Mammary epithelial cell (primary cell): Measurements from ENCODE around the gene STX12.
"Not testable (repeated sequence)": the region's sequence is repeated elsewhere in the genome, so short reads cannot be mapped to it uniquely, and the experiment has no call there.

Source experiments
- EZH2 ChIP-seq: IDR thresholded peaks from 2 replicates; pipeline ENCODE4 v1.6.1; 2012; ENCODE audit warnings: low read length, inconsistent platforms, borderline replicate concordance
- TF ChIP-seq, protein P1 (sequence below), 2 donors: IDR thresholded peaks in 1 of 2; conservative IDR thresholded peaks in 1 of 2; 2 replicates each; pipeline ENCODE4 v1.5.1; 2011 to 2012; ENCODE audit warnings: inconsistent platforms in 2 of 2, low read length in 2 of 2, mild to moderate bottlenecking in 2 of 2, control low read depth in 1 of 2, low read depth in 1 of 2; ENCODE audit not compliant: insufficient read depth in 1 of 2; ENCODE audit errors: extremely low read depth in 1 of 2

DNA sequence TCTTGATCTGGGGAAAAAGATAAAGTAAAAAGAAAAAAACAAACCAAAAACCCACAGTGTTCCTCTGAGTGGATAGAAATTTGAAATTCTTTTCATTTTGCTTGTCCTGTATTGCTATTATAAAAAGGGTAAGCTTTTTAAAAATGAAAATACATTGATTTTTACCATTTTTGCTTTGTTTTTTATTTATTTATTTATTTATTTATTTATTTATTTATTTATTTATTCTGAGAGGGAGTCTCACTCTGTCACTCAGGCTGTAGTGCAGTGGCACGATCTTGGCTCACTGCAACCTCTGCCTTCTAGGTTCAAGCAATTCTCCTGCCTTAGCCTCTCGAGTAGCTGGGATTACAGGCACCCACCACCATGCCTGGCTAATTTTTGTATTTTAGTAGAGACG, 35.1 kb downstream of the STX12 start:
- TF ChIP-seq EZH2 = not testable (repeated sequence)
- TF ChIP-seq, protein P1, sequence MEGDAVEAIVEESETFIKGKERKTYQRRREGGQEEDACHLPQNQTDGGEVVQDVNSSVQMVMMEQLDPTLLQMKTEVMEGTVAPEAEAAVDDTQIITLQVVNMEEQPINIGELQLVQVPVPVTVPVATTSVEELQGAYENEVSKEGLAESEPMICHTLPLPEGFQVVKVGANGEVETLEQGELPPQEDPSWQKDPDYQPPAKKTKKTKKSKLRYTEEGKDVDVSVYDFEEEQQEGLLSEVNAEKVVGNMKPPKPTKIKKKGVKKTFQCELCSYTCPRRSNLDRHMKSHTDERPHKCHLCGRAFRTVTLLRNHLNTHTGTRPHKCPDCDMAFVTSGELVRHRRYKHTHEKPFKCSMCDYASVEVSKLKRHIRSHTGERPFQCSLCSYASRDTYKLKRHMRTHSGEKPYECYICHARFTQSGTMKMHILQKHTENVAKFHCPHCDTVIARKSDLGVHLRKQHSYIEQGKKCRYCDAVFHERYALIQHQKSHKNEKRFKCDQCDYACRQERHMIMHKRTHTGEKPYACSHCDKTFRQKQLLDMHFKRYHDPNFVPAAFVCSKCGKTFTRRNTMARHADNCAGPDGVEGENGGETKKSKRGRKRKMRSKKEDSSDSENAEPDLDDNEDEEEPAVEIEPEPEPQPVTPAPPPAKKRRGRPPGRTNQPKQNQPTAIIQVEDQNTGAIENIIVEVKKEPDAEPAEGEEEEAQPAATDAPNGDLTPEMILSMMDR (conservative IDR thresholded peaks at IDR 0.05 in 1 of 2, IDR thresholded peaks at IDR 0.05 in 1 of 2; ENCODE audit: extremely low read depth in 1 of 2, insufficient read depth in 1 of 2, low read depth in 1 of 2, low read length in 2 of 2) = not testable (repeated sequence)
